GM13977 (cell line): ENCODE results near the gene FSTL4.
A peak's percentile ranks its signal among the peaks of the same experiment; 100 is the strongest.

Experiments used
- DNase-seq: peaks from one replicate; pipeline ENCODE4 v3.0.0; 2012; ENCODE audit warnings: low spot score
- CTCF ChIP-seq: IDR thresholded peaks from 2 replicates; pipeline ENCODE4 v1.5.1; 2012; ENCODE audit warnings: mild to moderate bottlenecking, control low read depth; ENCODE audit not compliant: insufficient read depth; ENCODE audit errors: extremely low read depth, missing control alignments
- in situ Hi-C: fragments of 300-500 bp; cut with MboI; formaldehyde crosslinking; loops from one replicate; pipeline ENCODE4 v1.12.0; 2022; ENCODE audit warnings: low sequenced_read_pairs, low pct_unique_long_range_greater_than_20kb, mixed read lengths, inconsistent platforms; ENCODE audit not compliant: unreplicated experiment

The FSTL4 gene

GRCh38 chr5:133325864-133326263 is 286.5 kb downstream of the FSTL4 start:
- in situ Hi-C loops, result no loop called here
- no peak for TF ChIP-seq CTCF
- no peak for DNase-seq

GRCh38 chr5:133324926-133325325 is 287.4 kb downstream of the FSTL4 start:
- in situ Hi-C loops, result no loop called here
- no peak for DNase-seq
- TF ChIP-seq CTCF, result no peak

GRCh38 chr5:133323494-133324457 is 288.6 kb downstream of the FSTL4 start:
- in situ Hi-C loops, result no loop called here
- DNase-seq, result no peak
- no peak for TF ChIP-seq CTCF

GRCh38 chr5:133322743-133323142 is 289.6 kb downstream of the FSTL4 start:
- no peak for DNase-seq
- no peak for TF ChIP-seq CTCF
- in situ Hi-C loops, result no loop called here

- TF ChIP-seq CTCF, result no peak
- in situ Hi-C loops, result no loop called here
- peak; percentile 59 for DNase-seq
These were observed 290.4 kb downstream of the FSTL4 start for GRCh38 chr5:133321833-133322420.

- no peak for DNase-seq
- no peak for TF ChIP-seq CTCF
- in situ Hi-C loops, result no loop called here
These were observed 291.0 kb downstream of the FSTL4 start for GRCh38 chr5:133321286-133321832.
